HG03575 (cell line): ENCODE measurements around the gene ANKS1B.
"Not testable (repeated sequence)": the region's sequence is repeated elsewhere in the genome, so short reads cannot be mapped to it uniquely, and the experiment has no call there.

Experiments
- ATAC-seq: cut with Tn5 transposase; IDR thresholded peaks from one replicate; pipeline ENCODE4 v1.9.1; 2021; ENCODE audit not compliant: unreplicated experiment, insufficient number of reproducible peaks, low FRiP score; ENCODE audit errors: extremely low read depth

The ANKS1B gene

GRCh38 chr12:99719411-99720082, 265.2 kb downstream of the ANKS1B start:
- ATAC-seq = not testable (repeated sequence)

- not testable (repeated sequence) for ATAC-seq
Measured at GRCh38 chr12:99715841-99716510, 268.8 kb downstream of the ANKS1B start.

GRCh38 chr12:99714921-99715320, 269.8 kb downstream of the ANKS1B start:
- not testable (repeated sequence) for ATAC-seq

- no peak for ATAC-seq
Measured at GRCh38 chr12:99713946-99714520, 270.7 kb downstream of the ANKS1B start.

GRCh38 chr12:99712281-99712680, 272.5 kb downstream of the ANKS1B start:
- no peak for ATAC-seq

GRCh38 chr12:99711246-99711645, 273.5 kb downstream of the ANKS1B start:
- ATAC-seq = no peak

- ATAC-seq = no peak
Measured at GRCh38 chr12:99709619-99710018, 275.1 kb downstream of the ANKS1B start.

GRCh38 chr12:99709116-99709515, 275.6 kb downstream of the ANKS1B start:
- ATAC-seq = no peak

- ATAC-seq = no peak
Measured at GRCh38 chr12:99707883-99708282, 276.9 kb downstream of the ANKS1B start.

- no peak for ATAC-seq
Measured at GRCh38 chr12:99706736-99707473, 277.8 kb downstream of the ANKS1B start.

GRCh38 chr12:99704458-99704857, 280.3 kb downstream of the ANKS1B start:
- no peak for ATAC-seq

GRCh38 chr12:99704036-99704435, 280.7 kb downstream of the ANKS1B start:
- ATAC-seq = no peak

- no peak for ATAC-seq
Measured at GRCh38 chr12:99700032-99700431, 284.7 kb downstream of the ANKS1B start.

GRCh38 chr12:99695050-99695449, 289.7 kb downstream of the ANKS1B start:
- ATAC-seq = no peak

GRCh38 chr12:99686142-99686541, 298.6 kb downstream of the ANKS1B start:
- ATAC-seq = no peak

- no peak for ATAC-seq
Measured at GRCh38 chr12:99680276-99680675, 304.5 kb downstream of the ANKS1B start.

- ATAC-seq = no peak
Measured at GRCh38 chr12:99670635-99671034, 314.1 kb downstream of the ANKS1B start.

- no peak for ATAC-seq
Measured at GRCh38 chr12:99658671-99659349, 325.9 kb downstream of the ANKS1B start.

- ATAC-seq = no peak
Measured at GRCh38 chr12:99649551-99649950, 335.2 kb downstream of the ANKS1B start.
